GM12878 (cell line): ENCODE measurements around the gene CDC42BPA.

Experiments
- BRCA1 ChIP-seq: IDR thresholded peaks from 2 replicates; pipeline ENCODE4 v1.6.1; 2011; ENCODE audit warnings: low read depth, low read length, improper control_type of control experiment
- CEBPB ChIP-seq, 2 experiments: fragments of 150-350 bp in 1 of 2; IDR thresholded peaks; 2 replicates each; pipeline ENCODE4 v1.6.1; 2012 to 2014; ENCODE audit warnings: low read depth in 2 of 2, low read length in 2 of 2, borderline replicate concordance in 1 of 2, inconsistent platforms in 1 of 2
- CREB1 ChIP-seq: IDR thresholded peaks from 2 replicates; pipeline ENCODE4 v1.6.1; 2012; ENCODE audit warnings: low read depth, mild to moderate bottlenecking, inconsistent platforms
- DPF2 ChIP-seq: fragments of 450-650 bp; IDR thresholded peaks from 2 replicates; pipeline ENCODE4 v1.6.1; 2017; ENCODE audit warnings: mild to moderate bottlenecking
- EZH2 ChIP-seq: IDR thresholded peaks from 2 replicates; pipeline ENCODE4 v1.6.1; 2012; ENCODE audit warnings: low read depth, mild to moderate bottlenecking, control low read depth, inconsistent platforms, low read length, borderline replicate concordance; ENCODE audit not compliant: control insufficient read depth
- LARP7 ChIP-seq: fragments of 450-650 bp; IDR thresholded peaks from 2 replicates; pipeline ENCODE4 v1.6.1; 2017; ENCODE audit warnings: mild to moderate bottlenecking
- STAT3 ChIP-seq: IDR thresholded peaks from 2 replicates; pipeline ENCODE4 v1.6.1; 2011; ENCODE audit warnings: low read depth, low read length, improper control_type of control experiment
- TF ChIP-seq, protein P1 (sequence below): IDR thresholded peaks from 2 replicates; pipeline ENCODE4 v1.6.1; 2012; ENCODE audit warnings: low read depth, low read length, improper control_type of control experiment
- TF ChIP-seq, protein P2 (sequence below), 3 experiments: IDR thresholded peaks in 2 of 3; conservative IDR thresholded peaks in 1 of 3; 2 replicates each; pipeline ENCODE4 v1.5.1; 2011; ENCODE audit warnings: low read depth in 3 of 3, low read length in 3 of 3, mild to moderate bottlenecking in 3 of 3, control low read depth in 2 of 3, moderate library complexity in 2 of 3, inconsistent platforms in 1 of 3, mixed read lengths in 1 of 3; ENCODE audit not compliant: control insufficient read depth in 2 of 3, insufficient read depth in 1 of 3; ENCODE audit errors: extremely low read depth in 1 of 3

DNA sequence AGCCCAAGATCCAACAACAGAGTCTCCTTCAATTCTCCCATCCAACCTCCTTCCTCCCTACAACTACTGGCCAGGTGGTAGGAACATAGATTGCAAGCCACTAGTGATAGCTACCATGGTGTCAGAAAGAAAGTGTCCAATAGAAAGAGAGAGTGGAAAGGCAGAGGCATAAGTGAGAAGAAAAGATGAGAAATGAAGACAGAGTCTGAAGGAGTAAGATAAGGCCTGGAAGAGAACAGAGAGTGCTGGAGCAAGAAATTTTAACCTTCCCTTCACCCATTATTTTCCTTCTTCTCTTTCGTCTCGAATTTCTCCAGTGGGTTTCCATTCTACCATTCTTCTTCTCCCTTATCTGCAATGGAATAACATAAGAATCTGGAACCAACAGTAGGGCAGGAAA lies 57.9 kb downstream of the CDC42BPA start:
- TF ChIP-seq, protein P1, sequence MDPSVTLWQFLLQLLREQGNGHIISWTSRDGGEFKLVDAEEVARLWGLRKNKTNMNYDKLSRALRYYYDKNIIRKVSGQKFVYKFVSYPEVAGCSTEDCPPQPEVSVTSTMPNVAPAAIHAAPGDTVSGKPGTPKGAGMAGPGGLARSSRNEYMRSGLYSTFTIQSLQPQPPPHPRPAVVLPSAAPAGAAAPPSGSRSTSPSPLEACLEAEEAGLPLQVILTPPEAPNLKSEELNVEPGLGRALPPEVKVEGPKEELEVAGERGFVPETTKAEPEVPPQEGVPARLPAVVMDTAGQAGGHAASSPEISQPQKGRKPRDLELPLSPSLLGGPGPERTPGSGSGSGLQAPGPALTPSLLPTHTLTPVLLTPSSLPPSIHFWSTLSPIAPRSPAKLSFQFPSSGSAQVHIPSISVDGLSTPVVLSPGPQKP: no peak
- TF ChIP-seq CREB1 (no peak), STAT3 (no peak), BRCA1 (no peak), LARP7 (no peak), CEBPB (IDR thresholded peaks at IDR 0.05; ENCODE audit: borderline replicate concordance in 1 of 2, low read depth in 2 of 2, low read length in 2 of 2) (no peak), DPF2 (no peak), EZH2 (no peak)
- TF ChIP-seq, protein P2, sequence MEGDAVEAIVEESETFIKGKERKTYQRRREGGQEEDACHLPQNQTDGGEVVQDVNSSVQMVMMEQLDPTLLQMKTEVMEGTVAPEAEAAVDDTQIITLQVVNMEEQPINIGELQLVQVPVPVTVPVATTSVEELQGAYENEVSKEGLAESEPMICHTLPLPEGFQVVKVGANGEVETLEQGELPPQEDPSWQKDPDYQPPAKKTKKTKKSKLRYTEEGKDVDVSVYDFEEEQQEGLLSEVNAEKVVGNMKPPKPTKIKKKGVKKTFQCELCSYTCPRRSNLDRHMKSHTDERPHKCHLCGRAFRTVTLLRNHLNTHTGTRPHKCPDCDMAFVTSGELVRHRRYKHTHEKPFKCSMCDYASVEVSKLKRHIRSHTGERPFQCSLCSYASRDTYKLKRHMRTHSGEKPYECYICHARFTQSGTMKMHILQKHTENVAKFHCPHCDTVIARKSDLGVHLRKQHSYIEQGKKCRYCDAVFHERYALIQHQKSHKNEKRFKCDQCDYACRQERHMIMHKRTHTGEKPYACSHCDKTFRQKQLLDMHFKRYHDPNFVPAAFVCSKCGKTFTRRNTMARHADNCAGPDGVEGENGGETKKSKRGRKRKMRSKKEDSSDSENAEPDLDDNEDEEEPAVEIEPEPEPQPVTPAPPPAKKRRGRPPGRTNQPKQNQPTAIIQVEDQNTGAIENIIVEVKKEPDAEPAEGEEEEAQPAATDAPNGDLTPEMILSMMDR (IDR thresholded peaks at IDR 0.05 in 2 of 3, conservative IDR thresholded peaks at IDR 0.05 in 1 of 3; ENCODE audit: control insufficient read depth in 2 of 3, extremely low read depth in 1 of 3, insufficient read depth in 1 of 3, low read depth in 3 of 3, low read length in 3 of 3): no peak
